SU-DHL-6 (cell line): ENCODE data around the gene SAE1.

Experiments used
- CTCF ChIP-seq: fragments of 200-600 bp; sonication (generic); IDR thresholded peaks from one replicate; pipeline ENCODE4 v1.5.1; 2017; ENCODE audit warnings: antibody characterized with exemption, mild to moderate bottlenecking, low read length, moderate library complexity; ENCODE audit not compliant: insufficient read depth, poor library complexity, severe bottlenecking
- EZH2phosphoT487 ChIP-seq: fragments of 200-600 bp; sonication (generic), shearing (Covaris generic); conservative IDR thresholded peaks from 2 replicates; pipeline ENCODE4 v1.6.1; 2018; ENCODE audit warnings: mild to moderate bottlenecking, antibody characterized with exemption, low read length, moderate library complexity, mixed read lengths

- no peak for TF ChIP-seq CTCF
- no peak for TF ChIP-seq EZH2phosphoT487
These were observed 79.5 kb downstream of the SAE1 start for GRCh38 chr19:47210180-47210490.
